Large intestine (tissue), 3 donors: ENCODE results near the gene SHROOM3. TPM values are rescaled to one million over a fixed set of nuclear protein-coding genes. Genes with fewer than 3 reads are reported as not detected.

Source experiments
- DNase-seq, 2 donors: peaks; one replicate each; pipeline versions ENCODE4 v3.0.0 to v3.0.0-alpha.2; 2013
- H3K27ac ChIP-seq: one replicate; pipeline ENCODE4 v1.5.1; 2013; ENCODE audit warnings: low read length
- H3K27me3 ChIP-seq: 2 replicates; pipeline ENCODE4 v1.6.1; 2013; ENCODE audit warnings: low read length; ENCODE audit not compliant: control insufficient read depth, insufficient read depth
- H3K36me3 ChIP-seq: 2 replicates; pipeline ENCODE4 v1.6.1; 2013; ENCODE audit warnings: low read length; ENCODE audit not compliant: control insufficient read depth, insufficient read depth
- H3K4me1 ChIP-seq: one replicate; pipeline ENCODE4 v1.6.1; 2013; ENCODE audit warnings: low read length; ENCODE audit not compliant: control insufficient read depth, insufficient read depth
- H3K4me3 ChIP-seq: one replicate; pipeline ENCODE4 v1.5.1; 2013; ENCODE audit warnings: low read length
- H3K9me3 ChIP-seq: one replicate; pipeline ENCODE4 v1.6.1; 2013; ENCODE audit warnings: mild to moderate bottlenecking, low read depth, low read length, moderate library complexity; ENCODE audit not compliant: control insufficient read depth
- WGBS: methylation state at CpG from one replicate; pipeline ENCODE4 v1.1.5; 2013; ENCODE audit warnings: low lambda C conversion rate; ENCODE audit not compliant: insufficient coverage; 5-methylcytosine and 5-hydroxymethylcytosine counted together
- polyA plus RNA-seq: library from polyadenylated mRNA; unstranded; fragments of 120-200 nt; gene quantifications from one replicate; pipeline ENCODE4 v1.2.1, GENCODE V29; 2013

The SHROOM3 gene
- polyA plus RNA-seq, 1 donor = 27.8 TPM

DNA sequence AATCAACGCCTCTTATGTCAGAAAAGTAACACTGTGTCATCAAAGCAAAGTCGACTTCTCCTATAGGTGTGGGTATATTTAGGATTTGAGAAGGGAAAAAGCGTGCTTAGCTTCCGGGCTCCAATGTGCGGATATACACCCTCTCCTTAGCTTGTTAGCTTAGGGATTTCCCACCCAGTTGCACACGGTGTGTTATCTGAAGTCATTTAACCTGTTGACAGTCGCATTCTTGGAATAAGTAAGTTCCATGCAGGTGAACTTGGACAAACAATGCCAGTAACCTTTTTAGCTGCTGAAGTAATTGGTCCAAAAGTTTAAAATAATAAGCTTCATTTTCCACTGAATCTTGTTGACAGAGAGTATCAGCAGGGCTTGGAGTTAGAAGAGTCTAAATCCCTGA lies 113.7 kb downstream of the SHROOM3 start:
- Histone ChIP-seq H3K27me3 (no peaks in the 10 kb centered on the region), H3K27ac (no peak overlapping the region), H3K9me3 (no peaks in the 10 kb centered on the region), H3K36me3 (no peaks in the 10 kb centered on the region), H3K4me1 (no peaks in the 10 kb centered on the region), H3K4me3 (no peak overlapping the region)
- no peak for DNase-seq
- 58% methylated on average over 2 of the region's 7 CpGs for WGBS

DNA sequence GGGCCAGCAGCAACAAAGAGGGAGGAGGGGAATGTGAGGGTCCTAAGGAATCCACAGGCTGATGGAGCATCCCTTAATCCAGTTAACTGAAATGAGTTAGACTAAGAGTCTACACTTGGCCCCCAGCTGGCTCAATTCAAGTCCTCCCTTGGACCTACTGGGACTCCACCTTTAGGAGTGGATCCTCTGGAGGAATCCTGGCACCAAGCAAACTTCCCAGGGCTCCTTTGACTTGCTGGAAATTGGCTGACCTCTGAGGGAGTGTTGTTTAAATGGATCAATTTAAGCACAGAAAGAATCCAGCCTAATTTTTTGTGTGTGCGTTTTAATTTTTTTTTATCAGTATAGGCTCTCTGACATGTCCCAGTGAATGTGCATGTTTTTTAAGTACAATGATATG lies 114.7 kb downstream of the SHROOM3 start:
- H3K9me3 ChIP-seq = no peaks in the 10 kb centered on the region
- no peak for DNase-seq
- no peaks in the 10 kb centered on the region for H3K36me3 ChIP-seq
- H3K27me3 ChIP-seq = no peaks in the 10 kb centered on the region
- WGBS = 100% methylated on average over 1 of the region's 1 CpG
- H3K27ac ChIP-seq = no peak overlapping the region
- H3K4me3 ChIP-seq = no peak overlapping the region
- no peaks in the 10 kb centered on the region for H3K4me1 ChIP-seq

DNA sequence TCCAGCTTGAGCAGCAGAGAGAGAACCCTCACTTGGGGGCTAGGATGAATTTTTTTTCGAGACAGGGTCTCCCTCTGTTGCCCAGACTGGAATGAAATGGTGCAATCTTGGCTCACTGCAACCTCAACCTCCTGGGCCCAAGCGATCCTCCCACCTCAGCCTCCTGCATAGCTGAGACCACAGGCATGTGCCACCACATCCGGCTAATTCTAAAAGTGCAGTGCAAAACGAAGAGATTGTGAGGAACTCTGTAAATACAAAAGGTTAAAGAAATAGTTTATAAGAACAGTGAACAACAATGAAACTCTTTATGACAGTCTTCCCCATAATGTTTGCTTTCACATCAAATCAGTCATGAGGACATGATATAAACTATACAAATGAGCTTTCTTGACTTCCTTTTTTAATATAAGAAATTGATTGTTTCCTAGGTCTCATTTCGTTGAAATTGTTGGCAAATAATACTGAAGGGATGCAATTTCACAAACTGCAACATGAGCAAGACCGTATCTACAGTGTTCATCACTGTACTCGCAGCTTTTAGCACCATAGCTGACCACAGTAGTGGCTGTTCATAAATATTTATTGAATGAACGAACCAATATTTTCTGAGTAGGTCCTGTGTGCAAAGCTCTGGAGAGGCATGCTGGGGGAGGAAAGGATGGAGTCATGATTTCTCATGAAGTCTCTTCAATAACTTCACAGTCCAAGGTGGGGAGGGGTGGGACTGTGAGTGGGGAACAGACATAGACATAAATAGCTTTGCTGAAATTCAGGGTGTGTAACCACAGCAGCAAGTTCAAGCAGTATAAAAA lies 116.1 kb downstream of the SHROOM3 start:
- 100% methylated on average over 1 of the region's 8 CpGs for WGBS

DNA sequence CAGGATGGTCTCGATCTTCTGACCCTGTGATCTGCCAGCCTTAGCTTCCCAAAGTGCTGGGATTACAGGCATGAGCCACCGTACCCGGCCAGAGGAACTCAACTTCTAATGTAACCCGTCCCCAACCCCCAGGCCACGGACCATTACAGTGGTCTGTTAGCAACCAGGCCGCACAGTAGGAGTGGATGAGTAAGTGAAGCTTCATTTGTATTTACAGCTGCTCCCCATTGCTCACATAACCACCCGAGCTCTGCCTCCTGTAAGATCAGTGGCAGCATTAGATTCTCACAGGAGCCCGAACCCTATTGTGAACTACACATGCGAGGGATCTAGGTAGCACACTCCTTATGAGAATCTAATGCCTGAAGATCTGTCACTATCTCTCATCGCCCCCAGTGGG lies 119.6 kb downstream of the SHROOM3 start:
- no peak for DNase-seq
- Histone ChIP-seq H3K4me1 (no peaks in the 10 kb centered on the region), H3K27ac (no peak overlapping the region), H3K27me3 (no peaks in the 10 kb centered on the region), H3K4me3 (no peak overlapping the region), H3K36me3 (no peaks in the 10 kb centered on the region), H3K9me3 (no peaks in the 10 kb centered on the region)
- WGBS = no CpG with 5 or more reads among the region's 10 CpGs

More for the DNA sequence above, 116.1 kb downstream of the SHROOM3 start:
- DNase-seq = no peak
- Histone ChIP-seq H3K4me1 (no peaks in the 10 kb centered on the region), H3K27ac (no peak overlapping the region), H3K36me3 (no peaks in the 10 kb centered on the region), H3K9me3 (no peaks in the 10 kb centered on the region), H3K4me3 (no peak overlapping the region), H3K27me3 (no peaks in the 10 kb centered on the region)

DNA sequence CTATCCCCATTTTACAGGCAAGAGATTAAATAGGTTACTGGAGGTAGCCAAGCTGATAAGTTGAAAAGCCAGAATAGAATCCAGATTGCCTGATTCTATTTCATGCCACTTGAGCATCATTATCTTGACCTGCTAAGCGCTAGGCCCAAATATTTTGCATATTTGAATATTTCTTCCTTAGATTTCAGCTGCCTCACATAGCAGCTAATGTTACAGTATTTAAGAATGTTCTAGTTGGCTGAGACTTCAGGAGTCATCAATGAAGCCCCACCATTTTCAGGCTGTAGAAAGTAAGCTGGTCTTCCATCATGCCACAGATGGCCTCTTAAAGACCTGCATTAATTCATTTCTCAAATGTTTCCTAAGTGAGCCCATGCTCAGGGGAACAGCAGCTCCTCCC lies 121.4 kb downstream of the SHROOM3 start:
- H3K4me3 ChIP-seq = no peak overlapping the region
- no peaks in the 10 kb centered on the region for H3K9me3 ChIP-seq
- no peak for DNase-seq
- H3K27me3 ChIP-seq = no peaks in the 10 kb centered on the region
- no peak overlapping the region for H3K27ac ChIP-seq
- H3K36me3 ChIP-seq = no peaks in the 10 kb centered on the region
- no CpG with 5 or more reads among the region's 1 CpG for WGBS
- H3K4me1 ChIP-seq = no peaks in the 10 kb centered on the region

DNA sequence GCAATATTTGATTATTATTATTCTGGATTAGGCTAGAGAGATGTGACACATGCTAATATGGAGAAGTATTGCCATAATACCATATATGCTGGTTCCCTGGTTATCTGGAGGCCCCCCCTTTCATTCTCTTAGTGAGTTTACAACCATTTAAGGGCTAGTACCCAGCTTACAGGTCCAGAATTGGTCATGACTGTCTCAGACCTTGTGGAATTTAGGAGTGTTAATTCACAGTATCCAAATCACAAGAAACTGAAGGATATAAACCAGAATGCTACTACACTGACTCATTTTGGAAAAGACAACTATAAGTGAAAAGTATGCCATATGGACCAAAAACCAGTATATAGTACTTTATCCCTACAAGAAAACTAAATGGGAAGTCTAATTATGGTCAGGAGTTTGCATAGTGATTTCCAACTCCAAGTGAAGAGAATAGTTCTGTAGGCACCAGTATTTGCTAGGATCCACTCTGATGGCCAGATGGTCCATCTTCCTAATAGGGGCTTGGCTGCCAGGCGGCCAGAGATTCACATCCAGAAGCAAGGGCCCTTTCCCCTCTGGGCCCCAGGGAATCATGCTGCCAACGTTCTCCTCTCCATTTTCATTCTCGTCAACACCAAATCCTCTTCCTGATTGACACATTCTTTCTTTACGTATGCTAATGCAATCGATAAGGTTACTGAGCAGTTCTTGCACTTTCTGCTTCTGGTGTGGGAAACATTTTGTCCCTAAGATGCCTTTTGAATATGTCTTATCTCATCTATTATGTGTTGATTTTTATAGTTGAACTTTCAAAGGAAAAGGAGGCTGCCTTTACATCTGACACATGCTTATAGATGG lies 123.6 kb downstream of the SHROOM3 start:
- H3K36me3 ChIP-seq = no peaks in the 10 kb centered on the region
- WGBS = 29% methylated on average over 3 of the region's 5 CpGs

DNA sequence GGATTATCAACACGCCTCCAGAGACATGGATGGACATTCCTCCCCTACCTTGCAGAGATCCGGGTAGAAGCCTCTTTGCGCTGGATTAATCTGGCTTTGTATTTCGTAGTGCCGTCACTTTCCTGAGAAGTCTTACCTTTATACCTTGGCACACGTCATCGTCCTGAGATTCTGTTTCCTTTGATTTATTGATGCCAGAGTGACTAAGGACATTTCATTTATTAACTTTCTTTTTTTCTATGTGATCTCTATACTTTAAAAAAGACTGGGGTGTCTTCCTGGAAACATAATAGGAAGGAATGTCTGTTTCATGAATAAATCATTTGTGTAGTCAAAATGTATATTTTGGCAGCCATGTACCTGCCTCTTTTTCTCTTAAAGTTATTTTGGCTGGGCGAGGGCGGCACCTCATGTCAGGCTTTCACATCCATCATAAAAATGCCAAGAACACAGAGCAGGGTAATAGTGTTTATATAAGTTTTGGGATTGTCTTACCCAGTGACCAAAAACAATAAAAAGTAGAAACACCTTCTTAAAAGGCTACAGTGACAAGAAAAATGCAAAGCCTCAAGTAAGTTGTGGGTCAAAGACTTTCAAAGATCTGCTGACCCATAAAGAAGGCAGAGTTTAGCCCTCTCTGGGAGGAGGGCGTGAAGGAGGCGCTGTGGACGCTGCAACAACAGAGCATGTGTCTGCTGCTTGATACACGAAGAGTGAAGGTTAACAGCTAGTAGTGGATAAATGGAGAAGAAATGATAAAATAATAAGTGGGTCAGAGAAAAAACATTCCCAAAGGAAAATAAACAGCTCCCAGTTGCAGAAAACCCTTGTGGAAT lies 124.4 kb downstream of the SHROOM3 start:
- no peaks in the 10 kb centered on the region for H3K27me3 ChIP-seq
- H3K9me3 ChIP-seq = no peaks in the 10 kb centered on the region
- no peak for DNase-seq
- 87% methylated on average over 4 of the region's 13 CpGs for WGBS
- no peaks in the 10 kb centered on the region for H3K36me3 ChIP-seq
- no peak overlapping the region for H3K27ac ChIP-seq
- no peak overlapping the region for H3K4me3 ChIP-seq
- peaks cover 13% of the 10 kb centered on the region for H3K4me1 ChIP-seq

More for the DNA sequence above, 123.6 kb downstream of the SHROOM3 start:
- no peak for DNase-seq
- Histone ChIP-seq H3K27ac (no peak overlapping the region), H3K27me3 (no peaks in the 10 kb centered on the region), H3K4me3 (no peak overlapping the region), H3K4me1 (peaks cover 8% of the 10 kb centered on the region), H3K9me3 (no peaks in the 10 kb centered on the region)

DNA sequence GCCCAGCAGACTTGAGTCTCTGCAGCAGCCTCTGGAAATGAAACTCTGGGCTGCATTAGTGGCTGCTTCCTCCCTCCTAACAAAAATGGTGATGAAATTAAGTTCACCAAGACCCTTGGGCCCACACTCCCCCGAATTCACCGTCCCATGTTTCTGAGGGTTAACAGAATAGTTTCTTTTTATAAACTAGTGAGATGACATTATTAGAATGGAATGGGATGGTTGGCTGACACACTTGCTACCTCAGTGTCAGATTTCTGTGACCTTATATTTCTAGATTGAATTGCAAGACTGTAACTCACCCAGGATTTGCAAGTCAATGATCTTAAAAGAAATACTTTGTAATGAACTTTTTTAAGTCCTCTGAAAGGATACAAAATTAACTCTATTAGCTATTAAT lies 127.1 kb downstream of the SHROOM3 start:
- Histone ChIP-seq H3K27ac (no peak overlapping the region), H3K4me1 (peaks cover 13% of the 10 kb centered on the region), H3K27me3 (no peaks in the 10 kb centered on the region), H3K36me3 (no peaks in the 10 kb centered on the region), H3K4me3 (no peak overlapping the region), H3K9me3 (no peaks in the 10 kb centered on the region)
- DNase-seq = no peak
- WGBS = no CpG with 5 or more reads among the region's 2 CpGs

DNA sequence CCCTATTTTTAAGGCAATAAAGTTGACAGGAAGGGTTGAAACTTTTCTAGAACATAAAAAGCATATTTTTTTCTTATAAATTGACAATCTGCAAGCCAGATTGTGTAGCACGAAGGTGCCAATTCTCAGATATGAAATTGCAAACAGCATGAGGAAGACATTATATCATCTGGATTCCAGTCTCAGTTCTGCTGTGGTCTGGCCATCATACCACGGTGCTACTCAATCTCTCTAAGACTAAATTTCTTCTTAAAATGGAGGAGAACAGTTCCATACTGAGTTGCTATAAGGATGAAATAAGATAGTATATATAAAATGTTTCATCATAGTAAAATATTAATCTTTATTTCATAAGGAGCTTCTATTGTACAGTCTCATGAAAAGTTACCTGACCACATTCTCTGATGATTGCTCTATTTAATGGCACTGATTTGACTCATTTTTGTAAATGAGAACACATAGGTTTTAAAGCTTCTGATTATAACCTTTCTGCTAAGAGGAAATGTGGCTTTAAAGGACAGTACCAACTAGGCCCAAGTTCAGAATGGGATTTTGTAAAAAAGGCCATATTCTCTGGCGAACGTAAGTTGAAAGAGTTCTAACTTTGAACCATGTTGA lies 127.9 kb downstream of the SHROOM3 start:
- Histone ChIP-seq H3K9me3 (no peaks in the 10 kb centered on the region), H3K27ac (peak overlapping the region; percentile 43), H3K4me3 (no peak overlapping the region), H3K4me1 (peaks cover 13% of the 10 kb centered on the region), H3K36me3 (no peaks in the 10 kb centered on the region), H3K27me3 (no peaks in the 10 kb centered on the region)
- no peak for DNase-seq
- 80% methylated on average over 2 of the region's 4 CpGs for WGBS
